MV-4-11 (cell line): Measurements from ENCODE around the gene SPOP.
A peak's percentile ranks its signal among the peaks of the same experiment; 100 is the strongest.

Source experiments
- DNase-seq: peaks from one replicate; lab custom pipeline; 2025; lab: John Stamatoyannopoulos, UW

Gene SPOP

DNA sequence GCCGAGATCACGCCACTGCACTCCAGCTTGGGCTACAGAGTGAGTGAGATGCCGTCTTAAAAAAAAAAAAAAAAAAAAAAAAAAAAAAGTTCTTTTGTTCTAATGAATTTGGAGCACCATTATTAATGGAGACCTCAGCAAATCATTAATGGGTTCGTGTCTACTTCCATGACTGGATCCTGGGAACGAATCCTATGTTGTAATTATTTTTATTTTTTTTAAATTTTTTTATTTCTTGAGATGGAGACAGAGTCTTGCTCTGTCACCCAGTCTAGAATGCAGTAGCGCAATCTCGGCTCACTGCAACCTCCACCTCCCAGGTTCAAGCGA lies 30.7 kb downstream of the SPOP start:
- DNase-seq: no peak

DNA sequence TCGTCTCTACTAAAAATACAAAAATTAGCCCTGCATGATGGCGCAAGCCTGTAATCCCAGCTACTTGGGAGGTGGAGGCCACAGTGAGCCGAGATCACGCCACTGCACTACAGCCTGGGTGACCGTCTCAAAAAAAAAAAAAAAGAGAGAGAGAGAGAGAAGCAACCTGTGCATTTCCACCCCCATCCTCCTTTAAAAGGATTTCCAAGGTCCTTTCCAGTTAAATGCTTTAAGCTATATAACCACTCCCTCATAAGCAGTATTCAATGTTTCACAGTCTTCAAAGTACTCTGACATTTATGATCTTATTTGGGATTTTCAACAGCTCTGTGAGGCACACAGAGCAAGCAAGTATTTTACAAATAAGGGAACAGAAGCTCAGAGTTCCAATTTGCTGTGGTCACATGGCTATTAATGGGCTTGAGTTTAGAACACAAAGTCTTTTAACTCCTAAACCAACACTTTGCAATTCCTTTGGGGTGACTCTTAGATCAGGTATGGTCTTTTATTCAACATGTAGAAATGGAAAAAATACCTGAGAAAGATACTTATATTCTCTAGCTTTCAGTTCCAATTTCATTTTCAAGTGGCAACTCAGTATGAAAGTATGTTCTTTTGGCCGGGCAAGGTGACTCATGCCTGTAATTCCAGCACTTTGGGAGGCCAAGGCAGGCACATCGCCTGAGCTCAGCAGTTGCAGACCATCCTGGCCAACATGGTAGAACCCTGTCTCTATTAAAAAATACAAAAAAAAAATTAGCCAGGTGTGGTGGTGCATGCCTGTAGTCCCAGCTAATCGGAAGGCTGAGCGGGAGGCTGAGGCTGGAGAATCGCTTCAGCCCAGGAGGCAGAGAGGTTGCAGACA lies 31.3 kb downstream of the SPOP start:
- peak; percentile 15 for DNase-seq

DNA sequence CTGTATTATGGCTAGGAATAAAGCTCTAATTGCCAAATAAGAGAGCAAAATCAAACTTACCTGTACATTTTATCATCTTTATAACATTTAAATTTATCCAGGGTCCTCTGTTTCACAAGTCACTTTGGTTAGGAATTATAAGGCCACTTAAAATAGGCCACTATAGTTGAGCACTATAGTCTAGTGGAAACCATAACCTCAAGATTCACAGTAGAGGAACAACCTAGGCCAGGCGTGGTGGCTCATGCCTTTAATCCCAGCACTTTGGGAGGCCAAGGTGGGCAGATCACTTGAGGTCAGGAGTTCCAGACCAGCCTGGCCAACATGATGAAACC lies 31.9 kb downstream of the SPOP start:
- peak; percentile 58 for DNase-seq

DNA sequence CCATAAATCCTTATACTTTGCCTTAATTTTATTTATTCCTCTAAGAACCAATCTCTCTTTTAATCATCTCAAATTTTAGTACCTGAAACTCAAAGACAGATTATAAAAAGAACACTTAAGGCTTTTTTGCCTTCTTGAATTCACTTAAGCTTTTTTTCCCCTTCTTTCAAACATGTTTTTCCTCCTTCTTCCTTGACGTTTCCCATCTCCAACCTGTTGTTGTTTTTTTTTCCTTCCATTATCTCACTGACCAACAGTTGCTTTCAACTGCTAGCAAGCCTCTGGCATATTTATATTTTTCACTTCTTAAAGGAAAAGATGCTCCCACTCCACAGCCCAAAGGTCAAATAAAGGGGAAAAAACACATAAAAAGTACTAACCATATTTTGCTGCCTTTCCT lies 32.2 kb downstream of the SPOP start:
- DNase-seq: no peak

DNA sequence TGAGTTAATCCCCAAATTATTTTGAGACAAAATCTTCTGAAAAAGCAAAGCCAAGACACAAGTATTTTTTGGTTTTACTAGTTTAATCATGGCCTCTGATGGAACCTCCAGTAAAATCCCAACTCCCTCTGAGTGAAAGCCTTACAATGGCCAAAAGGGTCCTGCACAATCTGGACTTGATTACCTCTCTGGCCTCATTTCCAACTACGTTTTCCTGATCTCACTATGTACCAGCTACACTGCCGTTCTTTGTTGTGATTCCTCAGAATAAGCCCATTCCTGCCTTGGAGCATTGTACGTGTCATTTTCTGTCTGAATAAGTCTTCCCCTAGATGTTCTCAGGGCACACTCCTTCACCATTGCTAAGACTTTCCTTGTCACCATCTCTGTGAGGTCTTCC lies 37.3 kb downstream of the SPOP start:
- no peak for DNase-seq

DNA sequence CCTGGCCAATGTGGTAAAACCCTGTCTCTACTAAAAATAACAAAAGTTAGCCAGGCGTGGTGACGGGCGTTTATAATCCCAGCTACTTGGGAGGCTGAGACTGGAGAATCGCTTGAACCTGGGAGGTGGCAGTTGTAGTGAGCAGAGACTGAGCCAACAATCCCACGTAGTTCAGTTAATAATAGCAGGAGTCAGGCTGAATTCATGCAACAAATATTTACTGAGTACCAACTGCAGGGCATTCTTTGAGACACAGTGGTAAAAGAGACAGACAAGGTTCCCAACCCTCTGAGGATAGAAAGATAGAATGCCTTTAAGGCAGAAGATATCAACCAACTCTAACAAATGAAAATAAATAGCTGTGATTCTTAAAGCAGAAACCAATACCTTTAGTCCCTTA lies 39.1 kb downstream of the SPOP start:
- DNase-seq: no peak

DNA sequence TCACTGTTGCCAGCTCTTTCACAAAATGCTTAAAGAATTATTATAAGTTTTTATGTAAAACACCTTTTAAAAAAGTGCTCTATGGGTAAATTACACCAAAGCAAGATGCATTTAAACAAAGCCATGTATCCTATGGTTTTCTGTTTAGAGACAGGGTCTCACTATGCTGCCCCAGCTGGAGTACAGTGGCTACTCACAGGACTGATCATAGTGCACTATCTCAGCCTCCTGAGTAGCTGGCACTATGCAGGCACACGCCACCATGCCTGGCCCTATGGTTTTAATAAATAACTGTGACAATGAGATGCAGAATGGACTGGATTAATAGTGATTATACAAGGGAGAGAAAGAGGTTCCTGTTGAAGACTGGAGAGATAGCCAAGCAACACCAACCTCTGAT lies 40.2 kb downstream of the SPOP start:
- no peak for DNase-seq

DNA sequence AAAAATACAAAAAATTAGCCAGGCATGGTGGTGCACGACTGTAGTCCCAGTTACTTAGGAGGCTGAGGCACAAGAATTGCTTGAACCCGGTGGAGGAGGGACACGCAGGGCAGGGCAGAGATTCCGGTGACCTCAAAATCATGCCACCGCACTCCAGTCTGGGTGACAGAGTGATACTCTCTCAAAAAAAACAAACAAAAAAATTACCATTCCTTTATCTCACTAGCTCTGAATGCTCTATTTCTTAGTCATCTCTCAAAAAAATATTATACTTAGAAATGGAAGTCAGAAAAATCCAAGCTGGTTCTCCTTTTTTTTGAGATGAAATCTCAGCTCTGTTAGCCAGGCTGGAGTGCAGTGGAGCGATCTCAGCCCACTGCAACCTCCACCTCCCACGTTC lies 40.8 kb downstream of the SPOP start:
- no peak for DNase-seq

DNA sequence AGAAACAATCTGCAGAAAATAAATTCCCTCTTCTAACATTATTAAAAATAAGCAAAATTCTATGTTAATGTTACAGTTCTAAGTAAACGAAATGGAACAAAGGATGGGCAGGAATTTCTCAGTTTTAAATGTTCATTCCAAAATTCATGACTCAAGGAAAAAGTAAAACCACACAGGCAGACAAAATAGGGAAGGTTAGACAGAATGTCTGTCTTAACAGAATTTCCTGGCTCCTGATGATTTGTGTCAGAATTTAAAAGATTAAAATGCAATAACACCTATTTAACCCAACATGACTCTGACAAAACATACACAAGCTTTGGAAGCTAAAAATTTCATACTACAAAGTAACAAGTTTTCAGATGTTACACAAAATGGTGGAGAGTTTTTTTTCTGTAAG lies 42.8 kb downstream of the SPOP start:
- no peak for DNase-seq

DNA sequence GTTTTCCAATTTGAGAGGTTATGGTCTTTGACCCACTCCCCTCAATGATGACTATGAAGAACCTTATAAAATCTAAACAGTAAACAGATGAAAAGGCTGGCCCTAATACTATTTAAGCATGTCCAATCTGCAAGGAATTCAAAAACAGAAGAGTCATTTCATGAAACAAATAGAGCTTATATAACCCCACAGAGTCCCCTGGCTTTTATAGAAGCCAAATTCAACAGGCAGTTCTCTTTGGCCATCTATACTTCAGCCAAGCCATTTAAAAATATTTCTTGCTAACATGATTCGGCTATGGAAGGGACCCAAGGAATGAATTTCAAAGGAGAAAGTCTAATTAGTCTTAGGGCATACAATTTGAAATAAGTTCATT lies 43.4 kb downstream of the SPOP start:
- no peak for DNase-seq

DNA sequence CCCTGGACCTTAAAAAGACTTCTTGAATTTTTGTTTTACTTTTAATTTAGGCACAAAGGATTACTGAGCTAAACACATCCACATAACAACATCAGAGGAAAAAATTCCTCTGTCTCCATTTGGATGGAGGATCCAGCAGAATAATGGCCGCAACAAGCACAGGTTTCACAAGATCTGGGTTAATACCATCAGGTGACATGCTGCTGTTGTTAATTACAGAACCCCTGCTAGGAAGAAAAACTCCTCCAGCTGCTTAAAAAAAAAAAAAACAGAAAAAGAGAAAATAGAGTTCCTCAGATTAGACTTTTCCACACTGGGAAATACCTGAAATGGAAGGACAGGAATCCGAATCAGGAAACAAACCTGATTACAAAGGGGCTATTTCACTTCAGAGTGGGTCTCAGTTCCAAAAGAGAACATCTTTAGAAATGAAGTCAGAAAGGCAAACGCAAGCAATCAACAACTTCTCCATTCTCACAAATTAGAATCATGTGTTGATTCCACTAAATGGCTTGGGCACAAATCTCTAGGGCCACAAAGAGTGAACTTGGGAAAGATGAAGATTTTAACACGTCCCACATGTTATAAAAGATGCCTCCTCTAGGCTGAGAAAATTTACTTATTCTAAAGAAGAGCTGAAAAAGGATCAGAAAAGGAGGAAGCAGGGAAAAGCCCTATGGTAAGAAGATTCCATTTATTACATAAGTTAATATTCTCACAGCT lies 44.0 kb downstream of the SPOP start:
- no peak for DNase-seq

DNA sequence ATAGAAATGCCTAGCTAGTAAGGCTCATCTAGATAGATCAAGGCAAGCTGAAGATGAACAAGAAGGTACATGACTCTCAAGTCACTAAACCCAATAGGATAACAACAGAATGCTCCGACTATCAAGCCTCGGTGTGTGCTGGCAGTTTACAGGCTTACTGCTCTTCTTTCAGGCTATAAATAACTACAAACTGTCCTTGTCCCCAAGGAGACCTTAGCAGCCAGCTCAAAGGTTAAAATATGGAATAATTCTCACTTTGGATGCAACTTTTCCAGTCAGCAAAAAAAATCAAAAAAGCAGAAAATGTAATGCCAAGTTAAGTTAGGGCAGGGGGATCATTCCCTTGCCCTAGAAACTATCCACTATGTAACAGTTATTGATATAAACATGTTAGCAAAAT lies 44.6 kb downstream of the SPOP start:
- DNase-seq: no peak

DNA sequence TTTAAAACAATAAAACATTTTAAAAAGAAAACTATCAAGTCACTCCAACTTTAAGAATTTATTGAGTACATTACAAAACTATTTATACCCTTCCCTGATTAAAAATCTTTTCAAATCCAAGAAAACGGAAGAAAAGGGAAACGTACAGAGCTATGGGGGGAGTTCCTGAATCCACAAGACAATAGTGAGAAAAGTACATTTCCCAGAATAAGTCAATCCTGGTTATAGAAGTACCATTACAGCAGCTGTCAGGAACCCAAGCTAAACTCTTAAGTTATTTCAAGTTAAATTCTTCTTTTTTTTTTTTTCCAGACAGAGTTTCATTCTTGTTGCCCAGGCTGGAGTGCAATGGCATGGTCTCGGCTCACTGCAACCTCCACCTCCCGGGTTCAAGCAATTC lies 45.7 kb downstream of the SPOP start:
- DNase-seq: no peak

DNA sequence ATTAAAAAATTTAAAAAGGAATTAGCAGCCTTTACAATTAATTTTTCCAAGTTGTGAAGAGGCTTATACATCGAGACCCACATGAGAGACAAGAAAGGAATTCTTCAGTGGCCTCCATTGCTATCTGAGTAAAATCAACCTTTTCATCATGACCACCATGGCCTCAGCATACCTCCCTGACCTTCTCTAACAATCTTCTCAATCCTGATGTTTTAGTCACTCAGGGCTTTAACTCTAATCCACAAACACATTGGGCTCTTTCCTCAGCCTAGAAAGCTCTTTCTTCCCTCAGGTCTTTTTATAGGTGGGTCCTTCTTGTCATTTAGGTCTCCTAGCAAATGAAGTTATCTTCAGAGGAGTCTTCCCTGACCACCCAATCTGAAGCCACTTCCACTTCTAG lies 46.4 kb downstream of the SPOP start:
- DNase-seq: no peak

DNA sequence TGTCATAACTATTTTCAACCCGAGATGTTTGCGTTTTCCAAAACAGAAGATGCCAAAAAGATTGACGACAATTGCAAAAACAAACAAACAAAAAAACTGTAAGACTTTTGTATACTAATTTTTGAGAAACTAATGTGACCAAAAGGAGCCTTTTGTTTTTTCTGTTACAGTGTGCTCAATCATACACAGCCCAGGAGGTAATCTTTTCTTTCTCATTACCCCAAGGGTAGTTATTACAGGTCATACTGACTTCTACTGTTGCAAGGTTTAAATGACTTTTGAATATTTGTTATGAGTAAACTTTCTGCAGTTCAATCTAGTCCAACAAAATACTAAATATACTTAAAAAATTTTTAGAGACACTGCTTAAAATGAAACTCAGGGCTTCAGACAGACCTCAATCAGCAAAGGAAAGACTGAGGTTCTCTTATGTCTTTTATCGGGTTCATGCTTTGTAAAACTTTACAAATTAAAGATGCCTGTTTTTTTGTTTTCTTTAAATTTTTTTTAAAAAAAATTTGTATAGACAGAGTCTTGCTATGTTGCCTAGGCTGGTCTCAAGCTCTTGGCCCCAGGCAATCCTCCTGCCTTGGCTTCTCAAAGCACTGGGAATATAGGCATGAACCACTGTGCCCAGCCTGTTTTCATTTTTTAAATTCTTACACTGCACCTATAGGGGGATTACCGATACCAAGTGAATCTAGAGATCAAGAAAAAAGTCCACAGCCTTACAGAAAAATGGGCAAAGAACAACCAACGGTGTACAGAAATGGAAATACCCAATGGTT lies 47.6 kb downstream of the SPOP start:
- no peak for DNase-seq

DNA sequence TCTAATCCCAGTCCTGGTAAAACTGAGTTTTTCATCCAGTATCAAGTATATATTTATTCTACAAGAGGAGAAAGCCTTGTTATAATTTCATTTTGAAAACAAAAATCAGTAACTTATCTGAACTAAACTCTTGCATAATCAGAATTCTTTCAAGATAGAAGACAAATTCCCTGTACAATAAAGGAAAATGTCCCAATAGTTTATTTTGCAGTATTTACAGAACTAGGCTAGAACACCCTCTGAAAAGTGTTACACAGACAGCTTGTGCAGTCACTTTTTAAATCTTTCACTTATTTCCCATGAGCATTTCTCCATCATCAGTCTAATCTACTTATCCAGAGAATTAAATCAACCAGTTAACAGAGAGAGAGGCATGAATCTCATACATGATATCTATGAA lies 48.5 kb downstream of the SPOP start:
- no peak for DNase-seq

DNA sequence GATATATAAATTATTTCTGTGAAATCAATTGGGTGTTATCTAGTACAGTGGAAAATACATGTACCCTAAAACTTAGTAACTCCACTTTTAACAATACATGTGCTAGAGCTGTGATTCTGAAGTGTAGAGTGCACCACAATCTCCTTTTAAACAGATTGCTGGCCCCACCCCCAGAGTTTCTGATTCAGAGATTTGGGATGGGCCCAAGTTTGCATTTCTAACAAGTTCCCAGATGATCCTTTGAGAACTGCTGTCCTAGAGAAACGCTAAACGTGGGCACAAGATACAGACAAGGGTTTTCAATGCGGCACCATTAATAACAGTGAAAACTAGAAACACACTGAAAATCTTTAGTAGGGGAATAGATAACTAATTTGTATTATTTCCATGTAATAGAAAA lies 53.0 kb downstream of the SPOP start:
- no peak for DNase-seq

DNA sequence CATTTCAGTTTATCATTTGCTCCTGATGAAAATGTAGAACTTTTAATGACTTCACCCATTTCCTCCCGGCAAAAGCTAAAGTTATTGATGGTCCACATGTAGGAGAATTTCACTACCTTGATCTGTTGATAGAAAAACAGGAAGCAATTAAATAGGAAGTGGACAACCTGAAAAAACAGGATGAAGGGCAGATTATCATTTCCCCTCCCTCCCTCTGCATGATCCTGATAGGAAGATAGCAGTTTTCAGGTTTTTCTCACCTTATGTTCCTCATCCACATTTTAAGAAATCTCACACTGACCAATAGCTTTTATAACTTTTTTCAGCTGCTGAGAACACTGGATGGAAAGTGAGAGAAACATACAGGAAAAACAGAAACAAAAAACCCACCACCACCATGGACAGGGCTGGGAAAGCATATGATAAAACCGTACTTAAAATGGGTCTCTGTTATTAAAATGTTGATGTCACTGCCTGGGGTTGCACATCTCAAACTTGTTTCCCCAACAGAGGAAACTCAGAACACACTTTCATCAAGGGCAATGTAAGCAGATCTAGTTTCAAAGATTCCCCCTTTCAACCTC lies 55.9 kb downstream of the SPOP start:
- no peak for DNase-seq

DNA sequence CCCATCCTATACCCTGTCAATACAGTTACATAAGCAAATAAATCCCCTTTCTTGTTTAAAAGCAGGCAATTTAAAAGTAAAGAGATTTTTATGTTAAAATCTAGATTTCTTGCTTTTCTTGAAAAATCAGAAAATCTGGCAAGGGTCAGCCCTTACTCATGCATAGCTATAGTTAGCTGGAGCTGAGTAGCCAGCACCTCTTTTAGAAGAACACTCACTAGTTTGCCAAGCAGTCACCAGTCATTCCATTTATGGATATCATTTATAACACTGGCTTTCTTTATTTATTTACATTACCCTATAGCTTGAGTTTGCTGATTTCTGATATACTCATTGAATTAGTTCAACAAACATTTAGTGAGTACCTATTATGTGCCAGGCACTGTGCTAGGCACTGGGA lies 56.5 kb downstream of the SPOP start:
- no peak for DNase-seq

DNA sequence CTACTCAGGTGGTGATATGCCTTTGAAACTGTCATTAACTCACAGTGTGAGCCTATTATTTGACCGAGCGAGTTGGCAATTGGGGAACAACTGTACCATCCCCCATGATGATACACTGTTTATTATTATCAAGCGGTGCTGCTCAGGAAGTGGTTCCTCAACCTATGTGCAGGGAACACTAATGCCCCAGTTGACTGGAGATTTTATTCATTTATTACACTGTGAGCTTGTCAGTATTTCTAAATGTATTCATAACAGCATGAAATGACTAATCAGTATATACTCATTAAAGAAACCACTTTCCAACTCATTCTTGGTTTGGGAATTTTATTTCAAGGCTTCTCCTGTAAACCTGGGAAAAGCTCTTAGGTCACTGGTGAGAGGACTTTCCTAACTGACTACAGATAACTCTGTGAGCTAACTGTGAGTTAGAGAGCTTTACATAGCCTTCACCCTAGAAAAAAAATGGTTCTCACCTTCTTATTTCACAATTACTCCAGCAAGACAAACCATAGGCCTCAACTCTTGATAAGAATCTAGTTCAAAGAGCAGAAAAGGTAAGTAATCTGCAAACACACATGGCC lies 59.8 kb downstream of the SPOP start:
- DNase-seq: no peak

DNA sequence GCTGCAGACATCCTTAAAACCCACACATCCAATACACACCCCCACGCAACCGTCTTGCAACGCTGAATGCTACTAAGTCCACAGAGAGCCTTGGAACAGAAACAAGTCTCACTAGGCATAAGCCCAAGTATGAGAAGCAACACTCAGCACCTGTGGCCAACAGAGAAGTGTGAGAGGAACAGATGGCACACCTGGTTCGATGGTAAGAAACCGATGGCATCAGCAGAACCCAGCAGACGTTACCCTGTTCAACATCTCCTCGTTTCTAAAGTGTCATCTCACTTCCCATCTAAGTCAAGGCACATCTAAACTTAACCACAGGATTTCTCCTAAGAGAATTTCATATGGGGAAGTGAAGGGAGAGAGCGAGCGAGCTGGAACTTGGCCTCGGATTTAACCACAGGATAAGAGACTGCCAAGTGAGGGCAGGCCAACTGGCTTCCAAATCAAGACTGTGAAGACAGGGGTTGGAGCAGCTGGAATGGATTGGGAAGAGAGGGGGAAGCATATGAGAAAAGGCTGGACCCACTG lies 61.2 kb downstream of the SPOP start:
- DNase-seq: peak; percentile 78

DNA sequence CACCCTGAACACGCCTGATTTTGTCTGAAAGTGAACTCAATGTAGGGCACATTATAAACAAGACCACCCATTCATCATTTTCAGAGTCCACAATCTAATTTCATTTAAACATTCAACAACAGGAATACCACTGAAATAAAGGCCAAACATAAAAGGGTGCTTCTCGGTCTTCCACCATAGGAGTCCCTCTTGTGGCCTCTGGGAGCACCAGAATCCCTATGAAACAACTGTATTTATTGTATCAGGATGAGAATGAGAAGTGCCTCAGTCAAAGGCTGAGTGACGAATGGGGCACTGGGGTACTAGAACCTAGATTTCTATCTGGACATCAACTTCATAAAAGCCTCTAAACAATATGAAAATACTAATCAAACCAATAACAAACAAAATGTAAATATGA lies 61.8 kb downstream of the SPOP start:
- no peak for DNase-seq
